DND-41 (cell line): Measurements from ENCODE around the gene LARP6.

Experiments
- ATAC-seq: fragments of 200-7000 bp; cut with Tn5 transposase; 3 replicates; pipeline ENCODE4 v1.9.1; 2021; ENCODE audit warnings: low read depth; ENCODE audit not compliant: insufficient read depth
- DNase-seq: peaks from one replicate; pipeline ENCODE4 v3.0.0-alpha.2; 2020
- H2AFZ ChIP-seq: 2 replicates; pipeline ENCODE4 v1.6.0; 2012; ENCODE audit warnings: low read depth, low read length
- H3K27ac ChIP-seq: 2 replicates; pipeline ENCODE4 v1.5.1; 2012; ENCODE audit warnings: low read length, inconsistent platforms
- H3K27me3 ChIP-seq: fragments of 200-600 bp; sonication (generic); 2 replicates; pipeline ENCODE4 v1.6.0; 2012; ENCODE audit warnings: low read length, mild to moderate bottlenecking, inconsistent platforms; ENCODE audit not compliant: insufficient read depth, poor library complexity
- H3K36me3 ChIP-seq: 2 replicates; pipeline ENCODE4 v1.5.1; 2012; ENCODE audit warnings: low read length, inconsistent platforms; ENCODE audit not compliant: insufficient read depth
- H3K4me1 ChIP-seq: 2 replicates; pipeline ENCODE4 v1.5.1; 2012; ENCODE audit warnings: mild to moderate bottlenecking, low read length; ENCODE audit not compliant: insufficient read depth
- H3K4me2 ChIP-seq: 2 replicates; pipeline ENCODE4 v1.6.0; 2012; ENCODE audit warnings: mild to moderate bottlenecking, moderate library complexity, low read length, inconsistent platforms; ENCODE audit not compliant: insufficient read depth
- H3K4me3 ChIP-seq, 2 experiments: fragments of 200-600 bp in 1 of 2; shearing (Covaris generic) in 1 of 2; 2 replicates each; pipeline ENCODE4 v1.5.1; 2012 to 2016; ENCODE audit warnings: inconsistent platforms in 2 of 2, low read length in 2 of 2, mild to moderate bottlenecking in 2 of 2, low read depth in 1 of 2, moderate library complexity in 1 of 2
- H3K79me2 ChIP-seq: 2 replicates; pipeline ENCODE4 v1.6.0; 2012; ENCODE audit warnings: low read length, inconsistent platforms; ENCODE audit not compliant: insufficient read depth
- H3K9ac ChIP-seq: 2 replicates; pipeline ENCODE4 v1.6.0; 2012; ENCODE audit warnings: low read depth, mild to moderate bottlenecking, inconsistent platforms, low read length, moderate library complexity
- H3K9me3 ChIP-seq: 2 replicates; pipeline ENCODE4 v1.5.1; 2012; ENCODE audit warnings: low read length, moderate library complexity, mild to moderate bottlenecking, inconsistent platforms; ENCODE audit not compliant: insufficient read depth, severe bottlenecking
- H4K20me1 ChIP-seq: 2 replicates; pipeline ENCODE4 v1.6.0; 2012; ENCODE audit warnings: low read length; ENCODE audit not compliant: insufficient read depth
- EZH2 ChIP-seq: IDR thresholded peaks from 3 replicates; pipeline ENCODE4 v1.6.1; 2012; ENCODE audit warnings: borderline replicate concordance, low read depth, mild to moderate bottlenecking, moderate library complexity, low read length, inconsistent platforms; ENCODE audit not compliant: severe bottlenecking
- TF ChIP-seq, protein P1 (sequence below): IDR thresholded peaks from 2 replicates; pipeline ENCODE4 v1.5.1; 2012; ENCODE audit warnings: borderline replicate concordance, low read length, moderate library complexity, mild to moderate bottlenecking; ENCODE audit not compliant: poor library complexity, severe bottlenecking; ENCODE audit errors: extremely low read depth

Gene LARP6

DNA sequence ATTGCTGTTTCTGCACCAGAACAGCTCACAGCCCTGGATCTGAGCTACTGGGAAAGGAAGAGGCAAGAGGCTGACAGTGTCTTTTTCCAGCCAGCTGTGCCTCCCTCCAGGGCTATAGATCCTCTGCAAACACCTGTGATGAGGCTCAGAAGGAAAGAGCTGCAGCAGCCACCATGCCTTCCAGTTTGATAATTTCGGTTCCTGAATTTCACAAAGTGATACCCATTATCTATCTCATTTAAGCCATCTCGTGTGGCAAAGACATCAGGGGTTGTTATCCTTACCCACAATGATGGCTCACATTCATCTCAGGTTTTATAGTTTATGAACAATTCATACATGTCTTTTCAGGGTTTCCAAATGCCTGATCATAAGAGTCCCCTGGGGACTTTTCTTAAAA, 1.8 kb upstream of the LARP6 start:
- Histone ChIP-seq H3K4me2 (no peak overlapping the region), H3K9me3 (no peaks in the 10 kb centered on the region), H3K27me3 (no peaks in the 10 kb centered on the region), H3K27ac (no peak overlapping the region), H3K79me2 (no peaks in the 10 kb centered on the region), H3K4me3 (no peak overlapping the region), H3K9ac (no peak overlapping the region), H2AFZ (no peak overlapping the region), H3K36me3 (no peaks in the 10 kb centered on the region), H3K4me1 (no peaks in the 10 kb centered on the region), H4K20me1 (no peaks in the 10 kb centered on the region)
- DNase-seq (no peak), ATAC-seq (no peak)
- no peak for TF ChIP-seq EZH2
- TF ChIP-seq, protein P1, sequence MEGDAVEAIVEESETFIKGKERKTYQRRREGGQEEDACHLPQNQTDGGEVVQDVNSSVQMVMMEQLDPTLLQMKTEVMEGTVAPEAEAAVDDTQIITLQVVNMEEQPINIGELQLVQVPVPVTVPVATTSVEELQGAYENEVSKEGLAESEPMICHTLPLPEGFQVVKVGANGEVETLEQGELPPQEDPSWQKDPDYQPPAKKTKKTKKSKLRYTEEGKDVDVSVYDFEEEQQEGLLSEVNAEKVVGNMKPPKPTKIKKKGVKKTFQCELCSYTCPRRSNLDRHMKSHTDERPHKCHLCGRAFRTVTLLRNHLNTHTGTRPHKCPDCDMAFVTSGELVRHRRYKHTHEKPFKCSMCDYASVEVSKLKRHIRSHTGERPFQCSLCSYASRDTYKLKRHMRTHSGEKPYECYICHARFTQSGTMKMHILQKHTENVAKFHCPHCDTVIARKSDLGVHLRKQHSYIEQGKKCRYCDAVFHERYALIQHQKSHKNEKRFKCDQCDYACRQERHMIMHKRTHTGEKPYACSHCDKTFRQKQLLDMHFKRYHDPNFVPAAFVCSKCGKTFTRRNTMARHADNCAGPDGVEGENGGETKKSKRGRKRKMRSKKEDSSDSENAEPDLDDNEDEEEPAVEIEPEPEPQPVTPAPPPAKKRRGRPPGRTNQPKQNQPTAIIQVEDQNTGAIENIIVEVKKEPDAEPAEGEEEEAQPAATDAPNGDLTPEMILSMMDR, result no peak

DNA sequence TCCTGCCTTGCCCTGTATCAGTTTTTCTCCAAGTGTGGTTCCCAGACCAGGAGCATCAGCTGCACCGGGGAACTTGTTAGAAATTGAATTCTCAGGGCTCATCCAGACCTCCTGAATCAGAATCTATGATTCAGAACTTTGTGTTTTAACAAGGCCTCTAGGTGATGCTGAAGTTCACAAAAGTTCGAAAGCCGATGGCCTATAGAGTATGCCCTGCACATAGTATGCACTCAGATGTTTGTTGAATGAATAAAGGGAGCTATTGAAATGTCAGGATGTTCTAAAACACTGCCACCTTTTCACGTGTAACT, 664 bp upstream of the LARP6 start:
- ATAC-seq (no peak), DNase-seq (no peak)
- Histone ChIP-seq H3K4me2 (no peak overlapping the region), H2AFZ (no peak overlapping the region), H4K20me1 (no peaks in the 10 kb centered on the region), H3K27me3 (no peaks in the 10 kb centered on the region), H3K9ac (no peak overlapping the region), H3K4me1 (no peaks in the 10 kb centered on the region), H3K27ac (no peak overlapping the region), H3K79me2 (no peaks in the 10 kb centered on the region), H3K36me3 (no peaks in the 10 kb centered on the region), H3K9me3 (no peaks in the 10 kb centered on the region), H3K4me3 (no peak overlapping the region)
- TF ChIP-seq, protein P1, result no peak
- no peak for TF ChIP-seq EZH2

- DNase-seq (no peak), ATAC-seq (no peak)
- H3K36me3 ChIP-seq, result no peaks in the 10 kb centered on the region
- no peak overlapping the region for H2AFZ ChIP-seq
- H3K9ac ChIP-seq, result no peak overlapping the region
- TF ChIP-seq, protein P1, result no peak
- no peaks in the 10 kb centered on the region for H3K9me3 ChIP-seq
- no peak overlapping the region for H3K4me2 ChIP-seq
- no peaks in the 10 kb centered on the region for H3K4me1 ChIP-seq
- no peak overlapping the region for H3K4me3 ChIP-seq
- H3K27ac ChIP-seq, result no peak overlapping the region
- no peaks in the 10 kb centered on the region for H4K20me1 ChIP-seq
- H3K27me3 ChIP-seq, result no peaks in the 10 kb centered on the region
- H3K79me2 ChIP-seq, result no peaks in the 10 kb centered on the region
Measured at GRCh38 chr15:70853318-70853972, 512 bp downstream of the LARP6 start.
